GM19328 (cell line): Measurements from ENCODE around the gene P2RY14.

Experiments used
- ATAC-seq: cut with Tn5 transposase; IDR thresholded peaks from one replicate; pipeline ENCODE4 v1.9.1; 2021; ENCODE audit warnings: mild to moderate bottlenecking, moderate library complexity; ENCODE audit not compliant: unreplicated experiment

Gene P2RY14

GRCh38 chr3:151218136-151218535 is 60.2 kb downstream of the P2RY14 start:
- ATAC-seq = no peak

GRCh38 chr3:151216641-151217607 is 61.4 kb downstream of the P2RY14 start:
- no peak for ATAC-seq

- no peak for ATAC-seq
These were observed 63.9 kb downstream of the P2RY14 start for GRCh38 chr3:151214459-151214858.

- no peak for ATAC-seq
These were observed 64.5 kb downstream of the P2RY14 start for GRCh38 chr3:151213881-151214280.

- no peak for ATAC-seq
These were observed 65.2 kb downstream of the P2RY14 start for GRCh38 chr3:151213151-151213550.

- no peak for ATAC-seq
These were observed 67.5 kb downstream of the P2RY14 start for GRCh38 chr3:151210676-151211381.

GRCh38 chr3:151209654-151210053 is 68.7 kb downstream of the P2RY14 start:
- ATAC-seq = no peak

GRCh38 chr3:151206201-151206600 is 72.1 kb downstream of the P2RY14 start:
- ATAC-seq = no peak

GRCh38 chr3:151205482-151205881 is 72.9 kb downstream of the P2RY14 start:
- ATAC-seq = no peak

- no peak for ATAC-seq
These were observed 73.6 kb downstream of the P2RY14 start for GRCh38 chr3:151204530-151205402.

- peak; percentile 87 for ATAC-seq
These were observed 75.3 kb downstream of the P2RY14 start, which contains the start of gene GPR171 for GRCh38 chr3:151203051-151203420. Gene GPR171 (minus strand): TSS chr3:151203216. CDS start chr3:151199386, 3,830 bp downstream.

GRCh38 chr3:151201051-151201730 is 77.2 kb downstream of the P2RY14 start:
- no peak for ATAC-seq

GRCh38 chr3:151200586-151200985 is 77.8 kb downstream of the P2RY14 start:
- ATAC-seq = no peak

GRCh38 chr3:151199554-151200438 is 78.5 kb downstream of the P2RY14 start:
- no peak for ATAC-seq

- no peak for ATAC-seq
These were observed 79.5 kb downstream of the P2RY14 start for GRCh38 chr3:151198849-151199248.

GRCh38 chr3:151197981-151198767 is 80.2 kb downstream of the P2RY14 start:
- ATAC-seq = no peak

- no peak for ATAC-seq
These were observed 81.1 kb downstream of the P2RY14 start for GRCh38 chr3:151197228-151197627.

GRCh38 chr3:151196434-151196833 is 81.9 kb downstream of the P2RY14 start:
- no peak for ATAC-seq

GRCh38 chr3:151195826-151196225 is 82.5 kb downstream of the P2RY14 start:
- no peak for ATAC-seq
